Measurements from ENCODE around the gene NEXMIF.
"Not testable (repeated sequence)": the region's sequence is repeated elsewhere in the genome, so short reads cannot be mapped to it uniquely, and the experiment has no call there.

Gene NEXMIF

DNA sequence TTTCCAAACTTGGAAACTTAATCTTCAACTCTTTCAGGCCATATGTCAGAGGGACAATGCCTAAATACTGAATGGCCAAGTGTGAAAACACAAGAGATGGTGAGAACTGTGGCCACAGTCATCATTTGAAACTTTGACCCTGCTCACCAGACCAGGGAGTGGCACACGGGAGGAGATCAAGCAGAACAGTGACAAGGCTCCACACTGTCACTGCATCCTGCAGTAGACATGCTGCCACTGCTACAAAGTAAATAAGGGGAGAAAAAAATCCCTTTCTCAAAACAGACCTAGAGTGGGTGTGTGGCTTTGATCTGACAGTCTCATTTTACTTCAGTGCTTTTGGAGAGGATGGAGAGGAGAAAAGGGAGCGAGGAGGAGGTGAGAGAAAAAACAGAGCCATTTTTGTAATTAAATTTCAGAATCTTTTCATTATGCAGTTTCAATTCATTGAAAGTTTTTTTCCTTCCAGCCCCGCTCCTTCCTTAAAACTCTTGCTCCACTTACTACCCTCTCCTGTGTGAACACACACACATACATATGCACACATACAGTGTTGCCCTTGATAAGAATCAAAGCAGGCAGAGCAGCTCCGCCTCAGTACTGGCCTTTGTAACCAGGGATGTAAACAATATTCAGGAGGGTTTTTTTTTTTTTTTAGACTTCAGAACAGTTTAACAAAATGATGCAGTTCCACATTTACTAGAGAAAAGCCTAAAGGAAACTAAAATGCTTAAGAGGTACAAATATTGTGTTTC is 34.4 kb downstream of the NEXMIF start:
- DNase-seq (ENCODE audit: extremely low spot score), result peak; percentile 24
- POLR2A ChIA-PET, result no interaction called here
- TF ChIP-seq, protein P1, sequence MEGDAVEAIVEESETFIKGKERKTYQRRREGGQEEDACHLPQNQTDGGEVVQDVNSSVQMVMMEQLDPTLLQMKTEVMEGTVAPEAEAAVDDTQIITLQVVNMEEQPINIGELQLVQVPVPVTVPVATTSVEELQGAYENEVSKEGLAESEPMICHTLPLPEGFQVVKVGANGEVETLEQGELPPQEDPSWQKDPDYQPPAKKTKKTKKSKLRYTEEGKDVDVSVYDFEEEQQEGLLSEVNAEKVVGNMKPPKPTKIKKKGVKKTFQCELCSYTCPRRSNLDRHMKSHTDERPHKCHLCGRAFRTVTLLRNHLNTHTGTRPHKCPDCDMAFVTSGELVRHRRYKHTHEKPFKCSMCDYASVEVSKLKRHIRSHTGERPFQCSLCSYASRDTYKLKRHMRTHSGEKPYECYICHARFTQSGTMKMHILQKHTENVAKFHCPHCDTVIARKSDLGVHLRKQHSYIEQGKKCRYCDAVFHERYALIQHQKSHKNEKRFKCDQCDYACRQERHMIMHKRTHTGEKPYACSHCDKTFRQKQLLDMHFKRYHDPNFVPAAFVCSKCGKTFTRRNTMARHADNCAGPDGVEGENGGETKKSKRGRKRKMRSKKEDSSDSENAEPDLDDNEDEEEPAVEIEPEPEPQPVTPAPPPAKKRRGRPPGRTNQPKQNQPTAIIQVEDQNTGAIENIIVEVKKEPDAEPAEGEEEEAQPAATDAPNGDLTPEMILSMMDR (IDR thresholded peaks at IDR 0.05; ENCODE audit: control extremely low read depth, extremely low read depth, low read depth, missing control alignments), result no peak

DNA sequence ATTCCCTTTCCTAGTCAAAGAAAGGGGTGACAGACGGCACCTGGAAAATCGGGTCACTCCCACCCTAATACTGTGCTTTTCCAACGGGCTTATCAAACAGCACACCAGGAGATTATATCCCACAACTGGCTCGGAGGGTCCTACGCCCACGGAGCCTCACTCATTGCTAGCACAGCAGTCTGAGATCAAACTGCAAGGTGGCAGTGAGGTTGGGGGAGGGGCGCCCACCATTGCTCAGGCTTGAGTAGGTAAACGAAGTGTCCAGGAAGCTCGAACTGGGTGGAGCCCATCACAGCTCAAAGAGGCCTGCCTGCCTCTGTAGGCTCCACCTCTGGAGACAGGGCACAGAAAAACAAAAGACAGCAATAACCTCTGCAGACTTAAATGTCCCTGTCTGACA is 42.9 kb downstream of the NEXMIF start:
- CTCF ChIA-PET; DNase-seq (ENCODE audit: extremely low spot score); POLR2A ChIA-PET: not testable (repeated sequence)

More for the DNA sequence above, 34.4 kb downstream of the NEXMIF start:
- CTCF ChIA-PET, result interaction anchor here (1.6 kb wide), 1 partner anchor 15 kb away, joined by 4 read pairs; no protein-coding TSS in a partner anchor

DNA sequence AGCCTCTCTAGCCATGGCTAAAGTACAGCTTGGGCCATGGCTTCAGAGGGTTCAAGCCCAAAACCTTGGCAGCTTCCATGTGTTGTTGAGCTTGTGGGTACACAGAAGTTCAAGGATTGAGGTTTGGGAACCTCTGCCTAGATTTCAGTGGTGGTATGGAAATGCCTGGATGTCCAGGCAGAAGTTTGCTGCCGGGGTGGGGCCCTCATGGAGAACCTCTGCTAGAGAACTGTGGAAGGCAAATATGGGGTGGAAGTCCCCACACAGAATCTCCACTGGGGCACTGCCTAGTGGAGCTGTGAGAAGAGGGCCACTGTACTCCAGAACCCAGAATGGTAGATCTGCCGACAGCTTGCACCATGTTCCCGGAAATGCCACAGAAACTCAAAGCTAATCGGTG is 59.5 kb downstream of the NEXMIF start:
- DNase-seq (ENCODE audit: extremely low spot score), result no peak
- TF ChIP-seq, protein P1 (IDR thresholded peaks at IDR 0.05; ENCODE audit: control extremely low read depth, extremely low read depth, low read depth, missing control alignments), result no peak
- ChIA-PET CTCF (no interaction called here), POLR2A (no interaction called here)

DNA sequence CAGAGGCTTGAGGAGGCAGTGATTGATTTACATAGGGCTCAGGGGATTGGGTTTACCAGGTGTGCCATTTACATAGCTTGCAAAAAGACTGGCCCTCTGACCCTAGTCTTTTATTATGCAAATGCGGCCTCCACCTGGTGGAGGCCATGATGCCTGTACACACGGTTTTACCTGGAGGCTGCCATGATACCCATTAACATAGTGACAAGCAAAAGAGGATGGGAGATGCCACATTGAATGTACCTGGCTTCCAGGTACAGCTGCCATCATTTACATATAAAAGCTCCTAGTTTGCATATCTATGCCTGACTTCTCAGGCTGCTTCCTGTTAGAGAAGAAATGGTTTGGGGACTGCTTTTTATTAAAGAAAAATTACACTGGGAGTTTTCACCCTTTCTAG is 72.0 kb downstream of the NEXMIF start:
- POLR2A ChIA-PET, result no interaction called here
- TF ChIP-seq, protein P1 (IDR thresholded peaks at IDR 0.05; ENCODE audit: control extremely low read depth, extremely low read depth, low read depth, missing control alignments), result no peak
- CTCF ChIA-PET, result no interaction called here
- no peak for DNase-seq (ENCODE audit: extremely low spot score)

DNA sequence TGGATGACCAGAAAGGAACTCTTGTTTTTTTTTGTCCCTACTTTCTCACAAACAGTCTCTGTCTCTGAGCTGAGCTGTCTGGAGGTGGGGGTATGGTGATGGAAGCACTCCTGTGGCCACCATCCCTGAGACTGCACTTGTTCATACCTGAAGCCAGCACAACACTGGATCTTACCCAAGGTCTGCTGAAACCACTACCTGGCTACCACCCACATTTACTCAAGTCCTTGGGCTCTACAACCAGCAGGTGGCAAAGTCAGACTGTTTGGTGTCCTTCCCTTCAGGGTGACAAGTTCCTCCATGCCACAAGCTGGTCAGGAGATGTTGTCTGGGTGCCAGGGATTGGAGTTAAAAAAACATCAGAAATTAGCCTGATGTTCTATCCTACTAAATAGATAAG is 89.7 kb downstream of the NEXMIF start:
- TF ChIP-seq, protein P1 (IDR thresholded peaks at IDR 0.05; ENCODE audit: control extremely low read depth, extremely low read depth, low read depth, missing control alignments), result no peak
- CTCF ChIA-PET, result interaction anchor here (1.3 kb wide), 1 partner anchor 10 kb away, joined by 3 read pairs; no protein-coding TSS in a partner anchor
- POLR2A ChIA-PET, result no interaction called here
- DNase-seq (ENCODE audit: extremely low spot score), result no peak

DNA sequence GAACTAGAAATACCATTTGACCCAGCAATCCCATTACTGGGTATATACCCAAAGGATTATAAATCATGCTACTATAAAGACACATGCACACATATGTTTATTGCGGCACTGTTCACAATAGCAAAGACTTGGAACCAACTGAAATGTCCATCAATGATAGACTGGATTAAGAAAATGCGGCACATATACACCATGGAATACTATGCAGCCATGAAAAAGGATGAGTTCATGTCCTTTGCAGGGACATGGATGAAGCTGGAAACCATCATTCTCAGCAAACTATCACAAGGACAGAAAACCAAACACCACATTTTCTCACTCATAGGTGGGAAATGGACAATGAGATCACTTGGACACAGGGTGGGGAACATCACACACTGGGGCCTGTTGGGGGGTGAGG is 105.5 kb downstream of the NEXMIF start:
- CTCF ChIA-PET; POLR2A ChIA-PET; DNase-seq (ENCODE audit: extremely low spot score): not testable (repeated sequence)

DNA sequence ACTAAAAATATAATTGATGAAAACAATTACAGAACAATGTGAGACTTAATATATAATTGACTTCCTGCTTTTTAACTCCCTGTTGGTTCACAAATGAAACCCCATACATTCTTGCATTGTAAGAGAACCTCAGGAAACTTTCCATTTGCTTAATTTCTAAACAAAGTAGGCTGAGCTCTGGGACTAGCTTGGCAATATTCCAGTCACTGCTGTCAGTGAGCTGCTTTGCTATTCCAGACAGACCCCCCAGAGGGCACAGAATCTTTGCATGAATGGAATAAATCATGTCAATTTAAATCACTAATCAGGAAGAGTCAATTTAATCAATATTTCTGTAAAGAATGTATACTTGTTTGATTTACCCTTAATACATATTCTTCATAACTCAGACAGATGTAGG is 110.6 kb downstream of the NEXMIF start:
- CTCF ChIA-PET, result no interaction called here
- no peak for DNase-seq (ENCODE audit: extremely low spot score)
- TF ChIP-seq, protein P1 (IDR thresholded peaks at IDR 0.05; ENCODE audit: control extremely low read depth, extremely low read depth, low read depth, missing control alignments), result no peak
- POLR2A ChIA-PET, result no interaction called here

DNA sequence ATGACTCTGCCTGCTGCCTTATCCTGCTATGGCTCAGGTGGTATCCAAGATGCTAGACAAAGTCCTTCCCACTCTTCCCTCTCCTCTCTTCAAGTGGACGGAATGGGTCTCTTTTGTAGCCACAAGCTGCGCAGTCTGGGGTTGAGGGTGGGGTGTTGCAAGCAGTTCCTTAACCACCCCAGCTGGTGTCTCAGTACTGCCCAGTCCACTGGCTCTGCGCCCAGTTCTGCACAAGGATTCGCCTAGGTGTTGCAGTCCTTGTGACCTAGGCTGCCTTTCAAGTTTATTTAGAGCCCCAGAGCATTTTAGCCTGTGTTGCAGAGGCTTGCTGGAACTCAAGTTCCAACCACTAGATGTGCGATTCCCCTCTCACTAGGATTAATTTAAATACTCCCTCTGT is 120.7 kb downstream of the NEXMIF start:
- TF ChIP-seq, protein P1 (IDR thresholded peaks at IDR 0.05; ENCODE audit: control extremely low read depth, extremely low read depth, low read depth, missing control alignments), result no peak
- CTCF ChIA-PET, result no interaction called here
- no peak for DNase-seq (ENCODE audit: extremely low spot score)
- POLR2A ChIA-PET, result no interaction called here

All from GM10248 (cell line).